Fibroblast of peridontal ligament (primary cell): ENCODE measurements around the gene OR4E1.
"Not testable (repeated sequence)": the region's sequence is repeated elsewhere in the genome, so short reads cannot be mapped to it uniquely, and the experiment has no call there.

Experiments used
- DNase-seq: peaks from one replicate; pipeline ENCODE4 v3.0.0-alpha.2; 2010; ENCODE audit errors: extremely low read depth

The OR4E1 gene

DNA sequence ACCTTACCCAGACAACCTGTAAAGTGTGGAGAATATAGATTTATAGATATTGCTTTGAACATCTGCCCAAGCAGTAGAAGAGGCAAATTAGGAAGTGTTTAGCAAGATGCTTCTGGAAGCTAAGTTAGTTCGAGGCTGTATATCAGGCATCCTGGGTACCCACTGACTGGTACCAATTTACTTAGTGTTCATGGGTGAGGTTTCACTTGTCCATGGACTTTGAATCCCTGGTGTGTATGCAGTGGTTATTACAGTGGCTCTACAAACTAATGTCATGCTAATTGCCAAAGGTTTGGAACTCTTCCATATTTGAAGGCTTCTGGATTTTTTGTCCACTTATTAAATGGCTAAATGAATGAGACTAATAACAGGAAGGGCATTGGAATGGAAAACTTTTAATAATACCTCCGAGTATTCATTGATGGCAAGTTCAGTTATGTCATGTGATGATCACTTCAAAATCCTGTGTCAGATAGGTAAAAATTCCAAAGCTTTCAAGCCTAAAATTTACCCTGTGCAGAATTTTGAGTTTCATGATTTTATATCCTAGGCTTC is 20.2 kb downstream of the OR4E1 start, which contains the start of gene OR4E2:
Gene OR4E2 (plus strand): TSS at position 505 of the 555 bp plus-strand sequence. CDS start 11,248 bp downstream, outside the sequence.
- DNase-seq, result no peak

DNA sequence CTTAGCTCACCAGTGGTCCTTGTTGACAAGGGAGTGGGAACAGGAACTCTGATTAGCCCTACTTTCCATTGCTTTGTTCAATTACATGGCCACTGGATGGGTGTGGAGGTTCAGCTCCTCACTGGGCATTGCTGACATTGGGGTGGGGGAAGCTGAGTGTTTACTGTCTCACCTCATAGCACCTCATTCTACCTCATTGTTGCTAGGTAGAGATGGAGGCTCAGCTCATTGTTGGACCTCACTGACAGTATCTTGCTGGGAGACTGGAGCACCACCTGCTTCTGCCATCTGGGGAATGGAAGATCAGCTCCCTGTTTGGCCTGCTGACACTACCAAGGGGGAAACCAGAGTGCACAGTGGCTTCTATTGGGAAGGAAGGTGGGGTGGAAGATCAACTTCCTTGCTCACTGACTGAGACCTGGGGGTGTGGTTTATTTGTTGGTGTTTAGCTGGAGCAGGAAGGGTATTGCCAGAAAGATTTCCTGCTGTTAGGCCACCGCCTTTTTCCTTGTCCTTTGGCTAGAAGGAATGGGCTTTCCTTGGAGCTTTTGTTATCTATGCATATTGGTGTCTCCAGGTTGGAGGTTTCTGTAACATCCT is 21.3 kb downstream of the OR4E1 start:
- no peak for DNase-seq

DNA sequence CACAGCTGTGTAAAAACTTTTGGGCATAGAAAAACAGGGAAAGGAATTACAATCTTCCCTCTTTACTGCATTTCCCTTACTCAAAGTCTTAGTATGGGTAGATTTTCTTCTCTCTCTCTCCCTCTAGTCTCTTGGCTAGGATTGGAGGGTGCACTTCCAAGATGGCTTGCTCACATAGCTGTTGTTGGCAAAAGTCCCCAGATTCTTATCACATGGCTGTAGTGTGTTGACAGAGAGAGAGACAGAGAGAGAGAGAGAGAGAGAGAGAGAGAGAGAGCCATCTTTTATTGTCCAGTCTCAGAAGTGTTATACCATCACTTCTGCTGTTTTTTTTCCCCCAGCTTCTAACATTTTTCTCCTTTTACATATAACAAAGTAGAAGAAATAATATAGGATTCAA is 26.2 kb downstream of the OR4E1 start:
- no peak for DNase-seq

DNA sequence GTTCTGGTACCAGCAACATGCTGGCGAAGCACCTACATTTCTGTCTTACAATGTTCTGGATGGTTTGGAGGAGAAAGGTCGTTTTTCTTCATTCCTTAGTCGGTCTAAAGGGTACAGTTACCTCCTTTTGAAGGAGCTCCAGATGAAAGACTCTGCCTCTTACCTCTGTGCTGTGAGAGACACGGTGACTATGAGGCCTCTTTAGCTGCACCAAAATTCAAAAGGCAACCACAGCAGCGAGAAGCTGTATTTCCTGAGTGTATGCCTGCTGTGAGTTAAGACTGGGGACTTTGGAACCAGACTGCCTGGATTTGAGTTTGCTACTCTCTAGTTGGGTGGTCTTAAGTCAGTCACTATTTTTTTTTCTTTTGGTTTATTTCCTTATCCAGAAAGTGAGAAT is 30.2 kb downstream of the OR4E1 start:
- DNase-seq, result no peak

DNA sequence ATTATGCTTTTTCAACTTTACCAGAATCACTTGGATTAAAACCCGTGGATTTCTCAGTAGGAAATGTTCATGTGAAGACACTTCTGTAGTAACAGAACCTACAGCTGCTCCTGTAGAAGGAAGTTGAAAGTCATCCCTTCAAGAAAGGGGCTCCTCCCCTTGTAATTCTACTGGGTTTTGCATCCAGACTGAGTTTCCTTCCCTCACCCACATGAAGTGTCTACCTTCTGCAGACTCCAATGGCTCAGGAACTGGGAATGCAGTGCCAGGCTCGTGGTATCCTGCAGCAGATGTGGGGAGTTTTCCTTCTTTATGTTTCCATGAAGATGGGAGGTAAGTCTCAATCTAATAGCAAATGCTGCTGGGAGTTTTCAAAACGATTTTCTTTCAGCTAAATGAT is 30.9 kb downstream of the OR4E1 start:
- DNase-seq, result no peak

DNA sequence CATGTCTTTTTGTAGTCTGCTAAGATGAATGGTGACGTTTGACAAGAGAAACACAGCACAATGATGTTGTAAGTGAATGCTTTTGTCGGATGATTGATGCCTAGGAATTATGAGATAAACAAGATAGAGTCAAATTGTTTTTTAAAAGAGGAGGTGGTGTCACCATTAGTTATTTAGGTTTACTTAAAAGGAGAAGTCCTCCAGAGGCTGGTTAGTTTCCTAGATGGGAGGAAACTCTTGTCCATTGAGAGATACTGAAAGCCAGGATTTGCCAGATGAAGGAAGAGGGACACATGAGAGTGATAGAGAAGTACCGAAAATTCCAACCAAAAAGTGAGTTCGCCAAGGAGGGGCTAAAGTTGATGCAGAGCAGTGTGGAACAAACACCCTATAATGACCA is 38.8 kb downstream of the OR4E1 start, which contains the start of gene OR10G2:
Gene OR10G2 (minus strand): TSS at position 101 of the 400 bp plus-strand sequence. CDS start 98 bp downstream, at position 3.
- DNase-seq, result no peak

DNA sequence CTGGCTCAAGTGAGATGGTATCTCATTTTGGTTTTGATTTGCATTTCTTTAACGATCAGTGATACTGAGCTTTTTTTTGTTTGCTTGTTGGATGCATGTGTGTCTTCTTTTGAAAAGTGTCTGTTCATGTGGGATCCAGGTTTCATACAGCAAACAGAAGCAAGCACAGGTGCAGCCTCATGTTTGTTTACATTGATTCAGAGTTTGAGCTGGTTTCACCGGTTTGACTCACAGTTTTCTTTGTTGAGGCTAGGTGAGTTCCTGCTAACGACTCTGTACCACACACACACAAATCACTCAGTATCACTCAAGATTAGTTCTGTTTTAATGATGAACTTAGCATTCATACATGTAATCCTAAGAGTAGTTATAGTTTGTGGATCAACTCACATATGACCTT is 42.5 kb downstream of the OR4E1 start:
- no peak for DNase-seq

DNA sequence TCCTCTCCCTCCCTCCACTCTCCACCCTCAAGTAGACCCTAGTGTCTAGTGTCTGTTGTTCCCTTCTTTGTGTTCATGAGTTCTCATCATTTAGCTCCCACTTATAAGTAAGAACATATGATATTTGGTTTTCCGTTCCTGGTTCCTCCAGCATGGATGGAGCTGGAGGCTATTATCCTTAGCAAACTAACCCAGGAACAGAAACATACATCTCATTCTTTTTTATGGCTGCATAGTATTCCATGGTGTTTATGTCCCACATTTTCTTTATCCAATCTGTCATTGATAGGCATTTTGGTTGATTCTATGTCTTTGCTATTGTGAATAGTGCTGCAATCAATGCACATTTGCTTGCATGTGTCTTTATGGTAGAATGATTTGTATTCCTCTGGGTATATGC is 43.1 kb downstream of the OR4E1 start:
- DNase-seq, result not testable (repeated sequence)

DNA sequence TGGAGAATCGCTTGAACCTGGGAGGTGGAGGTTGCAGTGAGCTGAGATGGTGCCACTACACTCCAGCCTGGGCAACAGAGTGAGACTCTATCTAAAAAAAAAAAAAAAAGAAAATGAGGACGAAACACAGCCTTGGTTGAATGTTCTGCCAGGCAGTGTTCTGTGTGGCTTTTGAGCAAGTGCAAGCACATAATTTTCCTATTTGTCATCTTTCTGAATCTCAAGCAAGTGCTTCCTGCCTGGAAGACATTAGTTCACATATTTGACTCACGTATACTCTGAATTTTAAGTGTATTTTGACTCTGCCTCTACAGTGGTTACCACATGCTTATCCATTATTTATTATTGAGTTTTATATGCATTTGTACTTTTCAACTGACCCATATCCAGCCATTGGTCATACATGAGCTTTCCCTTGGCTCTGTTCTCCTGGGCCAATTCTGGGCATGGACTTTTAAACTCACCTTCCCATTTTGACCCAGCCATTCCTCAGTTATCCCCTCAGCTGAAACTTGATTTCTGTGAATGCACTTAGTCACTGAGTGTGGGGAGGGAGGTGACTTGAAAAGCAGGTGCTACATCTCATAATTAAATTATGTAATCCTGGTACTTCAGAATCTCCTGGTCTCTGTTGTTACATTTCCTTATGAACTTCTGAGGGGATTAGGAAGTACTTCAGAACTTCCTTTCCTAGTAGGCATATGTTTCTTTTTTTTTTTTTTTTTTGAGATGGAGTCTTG is 47.0 kb downstream of the OR4E1 start:
- DNase-seq, result no peak
